B cell (primary cell): Measurements from ENCODE around the gene MDP1. TPM values are rescaled to one million over a fixed set of nuclear protein-coding genes. Genes with fewer than 3 reads are reported as not detected.
A peak's percentile ranks its signal among the peaks of the same experiment; 100 is the strongest.

Experiments
- ATAC-seq: fragments of 200-7000 bp; cut with Tn5 transposase; one replicate; pipeline ENCODE4 v1.10.0; 2021; ENCODE audit warnings: low read depth, mild to moderate bottlenecking, moderate number of reproducible peaks, moderate library complexity
- CTCF ChIA-PET: fragments of 350-600 bp; sonication (Branson Sonifier 250); formaldehyde crosslinking; loops from one replicate; lab custom pipeline; 2021; ENCODE audit warnings: antibody characterized with exemption, inconsistent platforms; lab: Charles Lee
- POLR2A ChIA-PET: fragments of 350-600 bp; sonication (Branson Sonifier 250); formaldehyde crosslinking; loops from one replicate; lab custom pipeline; 2021; ENCODE audit warnings: antibody characterized with exemption; lab: Charles Lee
- DNase-seq: peaks from one replicate; pipeline ENCODE4 v3.0.0; 2013
- H2AFZ ChIP-seq: 2 replicates; pipeline ENCODE4 v1.6.1; 2012; ENCODE audit warnings: mild to moderate bottlenecking, low read depth, low read length; ENCODE audit not compliant: insufficient read depth, poor library complexity, severe bottlenecking
- H3K27ac ChIP-seq, 2 donors: 1 replicate in 1 of 2; 2 replicates in 1 of 2; pipeline ENCODE4 v1.5.1; 2012 to 2013; ENCODE audit warnings: low read length in 2 of 2, mild to moderate bottlenecking in 2 of 2, moderate library complexity in 1 of 2
- H3K27me3 ChIP-seq, 4 experiments: fragments of 200-600 bp in 1 of 4; sonication (generic) in 1 of 4; replicated peaks in 1 of 4; 1 replicate in 2 of 4; 2 replicates in 2 of 4; pipeline versions ENCODE4 v1.6.1 to v1.7.0; 2013 to 2016; ENCODE audit warnings: low read length in 3 of 4, mild to moderate bottlenecking in 2 of 4, mixed read lengths in 1 of 4, moderate library complexity in 1 of 4; ENCODE audit not compliant: insufficient read depth in 4 of 4, control insufficient read depth in 3 of 4; ENCODE audit errors: control extremely low read depth in 1 of 4
- H3K36me3 ChIP-seq, 2 experiments: replicated peaks in 1 of 2; 1 replicate in 1 of 2; 2 replicates in 1 of 2; pipeline versions ENCODE4 v1.6.1 to v1.7.1; 2013; ENCODE audit warnings: low read length in 1 of 2; ENCODE audit not compliant: insufficient read depth in 2 of 2, control insufficient read depth in 1 of 2; ENCODE audit errors: control extremely low read depth in 1 of 2, extremely low read depth in 1 of 2
- H3K4me1 ChIP-seq, 2 donors: fragments of 200-600 bp in 1 of 2; sonication (generic) in 1 of 2; 1 replicate in 1 of 2; 2 replicates in 1 of 2; pipeline versions ENCODE4 v1.5.1 to v1.6.1; 2013 to 2017; ENCODE audit warnings: low read length in 2 of 2; ENCODE audit not compliant: control insufficient read depth in 2 of 2, insufficient read depth in 2 of 2
- H3K4me2 ChIP-seq: replicated peaks from 2 replicates; pipeline ENCODE3; 2012; ENCODE audit warnings: mild to moderate bottlenecking, low read depth, low read length; ENCODE audit not compliant: poor library complexity, severe bottlenecking
- H3K4me3 ChIP-seq, 5 experiments: fragments of 200-600 bp in 1 of 5; sonication (generic) in 1 of 5; 1 replicate in 3 of 5; 2 replicates in 2 of 5; pipeline versions ENCODE4 v1.5.1 to v1.7.0; 2011 to 2016; ENCODE audit warnings: low read length in 4 of 5, mild to moderate bottlenecking in 4 of 5, low read depth in 2 of 5, control low read depth in 1 of 5, moderate library complexity in 1 of 5; ENCODE audit not compliant: insufficient read depth in 1 of 5; ENCODE audit errors: control extremely low read depth in 1 of 5, extremely low read depth in 1 of 5
- H3K79me2 ChIP-seq: fragments of 200-600 bp; sonication (generic); one replicate; pipeline ENCODE4 v1.6.0; 2016; ENCODE audit warnings: low read length; ENCODE audit not compliant: control insufficient read depth, insufficient read depth
- H3K9ac ChIP-seq: fragments of 200-600 bp; sonication (generic); 2 replicates; pipeline ENCODE4 v1.6.1; 2017; ENCODE audit warnings: mild to moderate bottlenecking, low read length, moderate library complexity
- H3K9me3 ChIP-seq, 3 donors: one replicate each; pipeline versions ENCODE4 v1.6.1 to v1.7.1; 2013; ENCODE audit warnings: low read length in 2 of 3; ENCODE audit not compliant: control insufficient read depth in 2 of 3, insufficient read depth in 1 of 3; ENCODE audit errors: control extremely low read depth in 1 of 3
- H4K20me1 ChIP-seq: 2 replicates; pipeline ENCODE4 v1.6.0; 2012; ENCODE audit warnings: mild to moderate bottlenecking, low read length; ENCODE audit not compliant: insufficient read depth, control insufficient read depth, poor library complexity, severe bottlenecking
- H3K27ac Mint-ChIP-seq: one replicate; pipeline ENCODE4 v1.8.0; 2021; ENCODE audit warnings: mixed read lengths
- H3K27me3 Mint-ChIP-seq: one replicate; pipeline ENCODE4 v1.8.0; 2021; ENCODE audit warnings: mixed read lengths
- H3K4me1 Mint-ChIP-seq: one replicate; pipeline ENCODE4 v1.8.0; 2021; ENCODE audit warnings: mixed read lengths
- H3K4me3 Mint-ChIP-seq: one replicate; pipeline ENCODE4 v1.8.0; 2021; ENCODE audit warnings: mixed read lengths
- H3K9me3 Mint-ChIP-seq: one replicate; pipeline ENCODE4 v1.8.0; 2022; ENCODE audit warnings: mixed read lengths; ENCODE audit not compliant: insufficient read depth
- EZH2 ChIP-seq: IDR thresholded peaks from 2 replicates; pipeline ENCODE4 v1.6.1; 2012; ENCODE audit warnings: borderline replicate concordance, low read depth, mild to moderate bottlenecking, moderate library complexity, low read length; ENCODE audit not compliant: insufficient read depth, poor library complexity, severe bottlenecking
- WGBS: methylation state at CpG from one replicate; pipeline ENCODE4 v1.1.5; 2013; ENCODE audit warnings: missing lambda C conversion rate; ENCODE audit not compliant: insufficient coverage; 5-methylcytosine and 5-hydroxymethylcytosine counted together
- intact Hi-C: fragments of 100-400 bp; cut with micrococcal nuclease; formaldehyde crosslinking; loops from one replicate; pipeline ENCODE4 v1.10.0; 2022
- polyA plus RNA-seq: library from polyadenylated mRNA; depleted of rRNA; stranded (reverse); fragments of >200 nt; gene quantifications from 2 replicates; pipeline ENCODE4 v1.2.3, GENCODE V29; 2012
- total RNA-seq, 2 donors: library from RNA; stranded (reverse); fragments of 120-200 nt in 1 of 2; gene quantifications; 1 replicate in 1 of 2; 2 replicates in 1 of 2; pipeline versions ENCODE4 v1.2.3 to v1.2.4, GENCODE V29; 2013 to 2022
- TF ChIP-seq, protein P1 (sequence below): fragments of 200-600 bp; IDR thresholded peaks from one replicate; pipeline ENCODE4 v1.8.0; 2022; ENCODE audit warnings: antibody characterized with exemption, mild to moderate bottlenecking

Gene MDP1
- total and polyA plus RNA-seq, 2 donors (not counting 1 experiment from before 2014, with no cell fraction given) = 11.3 to 28.1 TPM

GRCh38 chr14:24234095-24235005, 18.5 kb upstream of the MDP1 start:
- no peaks in the 10 kb centered on the region for H3K9me3 Mint-ChIP-seq
- ChIA-PET POLR2A (interaction anchor here (0.6 to 3.5 kb wide), 4 partner anchors 21 to 88 kb away, joined by 3 to 13 read pairs (median 6); partner anchors contain the start of genes CHMP4A, PSME2 and RNF31), CTCF (interaction anchor here (0.7 to 3.2 kb wide), 11 partner anchors 9 to 922 kb away, joined by 3 to 19 read pairs (median 4); partner anchors contain the start of genes CIDEB, DHRS1, LTB4R2 and MDP1)
- Histone ChIP-seq H3K9me3 (no peaks in the 10 kb centered on the region), H3K79me2 (peaks cover 62% of the 10 kb centered on the region), H3K36me3 (peaks cover 0 to 44% of the 10 kb centered on the region in 2 experiments), H3K27ac (peak overlapping the region in 1 of 2 donors; percentile 31), H3K4me1 (peaks cover 26 to 30% of the 10 kb centered on the region in 2 donors), H3K9ac (no peak overlapping the region), H3K4me3 (no peak overlapping the region), H4K20me1 (peaks cover 21% of the 10 kb centered on the region), H3K27me3 (no peaks in the 10 kb centered on the region), H2AFZ (no peak overlapping the region), H3K4me2 (no peak overlapping the region)
- H3K4me1 Mint-ChIP-seq = peaks cover 69% of the 10 kb centered on the region
- DNase-seq = no peak
- no peak for ATAC-seq
- H3K27me3 Mint-ChIP-seq = no peaks in the 10 kb centered on the region
- intact Hi-C loops = loop anchor here (5.0 kb wide), 1 partner anchor 72 kb away; the partner anchor contains the start of gene IRF9
- H3K4me3 Mint-ChIP-seq = peak overlapping the region; percentile 62
- 93% methylated on average over 3 of the region's 3 CpGs for whole genome bisulfite sequencing
- H3K27ac Mint-ChIP-seq = peak overlapping the region; percentile 62
- TF ChIP-seq, protein P1, sequence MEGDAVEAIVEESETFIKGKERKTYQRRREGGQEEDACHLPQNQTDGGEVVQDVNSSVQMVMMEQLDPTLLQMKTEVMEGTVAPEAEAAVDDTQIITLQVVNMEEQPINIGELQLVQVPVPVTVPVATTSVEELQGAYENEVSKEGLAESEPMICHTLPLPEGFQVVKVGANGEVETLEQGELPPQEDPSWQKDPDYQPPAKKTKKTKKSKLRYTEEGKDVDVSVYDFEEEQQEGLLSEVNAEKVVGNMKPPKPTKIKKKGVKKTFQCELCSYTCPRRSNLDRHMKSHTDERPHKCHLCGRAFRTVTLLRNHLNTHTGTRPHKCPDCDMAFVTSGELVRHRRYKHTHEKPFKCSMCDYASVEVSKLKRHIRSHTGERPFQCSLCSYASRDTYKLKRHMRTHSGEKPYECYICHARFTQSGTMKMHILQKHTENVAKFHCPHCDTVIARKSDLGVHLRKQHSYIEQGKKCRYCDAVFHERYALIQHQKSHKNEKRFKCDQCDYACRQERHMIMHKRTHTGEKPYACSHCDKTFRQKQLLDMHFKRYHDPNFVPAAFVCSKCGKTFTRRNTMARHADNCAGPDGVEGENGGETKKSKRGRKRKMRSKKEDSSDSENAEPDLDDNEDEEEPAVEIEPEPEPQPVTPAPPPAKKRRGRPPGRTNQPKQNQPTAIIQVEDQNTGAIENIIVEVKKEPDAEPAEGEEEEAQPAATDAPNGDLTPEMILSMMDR = no peak
- TF ChIP-seq EZH2 = no peak
